SK-N-SH (cell line): ENCODE measurements around the gene SLC22A23. TPM values are rescaled to one million over a fixed set of nuclear protein-coding genes. Genes with fewer than 3 reads are reported as not detected.

Experiments used
- CTCF ChIA-PET: fragments of 300-600, 350-600 bp; formaldehyde crosslinking; extraction: SDS; loops from one replicate; lab custom pipeline; 2021; lab: Yijun Ruan, JAX
- POLR2A ChIA-PET: fragments of 350-600 bp; sonication (Branson Sonifier 250); formaldehyde crosslinking; extraction: SDS; loops from one replicate; lab custom pipeline; 2020; ENCODE audit warnings: antibody characterized with exemption, inconsistent platforms; lab: Yijun Ruan, JAX
- DNase-seq: peaks from one replicate; pipeline ENCODE4 v3.0.0; 2012
- H2AFZ ChIP-seq: fragments of 200-600 bp; sonication (generic); 2 replicates; pipeline ENCODE4 v1.8.1; 2016; ENCODE audit warnings: antibody characterized with exemption, mild to moderate bottlenecking, low read depth
- H3F3A ChIP-seq: fragments of 200-600 bp; sonication (generic); replicated peaks from 2 replicates; pipeline ENCODE3; 2016; ENCODE audit warnings: antibody characterized with exemption, mild to moderate bottlenecking; ENCODE audit not compliant: insufficient read depth
- H3K27ac ChIP-seq, 2 experiments: fragments of 200-500 bp in 1 of 2; fragments of 200-600 bp in 1 of 2; sonication (Bioruptor generic) in 1 of 2; sonication (generic), shearing (Covaris generic) in 1 of 2; 2 replicates each; pipeline versions ENCODE4 v1.5.1 to v1.6.1; 2014 to 2016; ENCODE audit warnings: low read depth in 2 of 2, inconsistent platforms in 1 of 2, low read length in 1 of 2, mild to moderate bottlenecking in 1 of 2, mixed read lengths in 1 of 2
- H3K27me3 ChIP-seq: fragments of 200-600 bp; sonication (generic), shearing (Covaris generic); 2 replicates; pipeline ENCODE4 v1.6.1; 2016; ENCODE audit warnings: mixed run types; ENCODE audit not compliant: insufficient read depth
- H3K36me3 ChIP-seq, 2 experiments: fragments of 200-500 bp in 1 of 2; fragments of 200-600 bp in 1 of 2; sonication (Bioruptor generic) in 1 of 2; sonication (generic) in 1 of 2; replicated peaks in 1 of 2; 2 replicates each; pipeline versions ENCODE3 to v1.5.1; 2014 to 2016; ENCODE audit warnings: low read length in 1 of 2, mild to moderate bottlenecking in 1 of 2; ENCODE audit not compliant: insufficient read depth in 2 of 2, control insufficient read depth in 1 of 2
- H3K4me1 ChIP-seq, 2 experiments: fragments of 200-500 bp in 1 of 2; fragments of 200-600 bp in 1 of 2; sonication (Bioruptor generic) in 1 of 2; sonication (generic), shearing (Covaris generic) in 1 of 2; 2 replicates each; pipeline versions ENCODE4 v1.5.1 to v1.6.1; 2014 to 2016; ENCODE audit warnings: low read depth in 1 of 2, low read length in 1 of 2, mixed run types in 1 of 2; ENCODE audit not compliant: insufficient read depth in 2 of 2, control insufficient read depth in 1 of 2
- H3K4me2 ChIP-seq: fragments of 200-600 bp; sonication (generic), shearing (Covaris generic); 2 replicates; pipeline ENCODE4 v1.6.1; 2017; ENCODE audit warnings: mixed run types
- H3K4me3 ChIP-seq, 2 experiments: fragments of 200-500 bp in 1 of 2; fragments of 200-600 bp in 1 of 2; sonication (Bioruptor generic) in 1 of 2; sonication (generic), shearing (Covaris generic) in 1 of 2; 2 replicates each; pipeline versions ENCODE4 v1.5.1 to v1.8.1; 2014 to 2016; ENCODE audit warnings: low read depth in 2 of 2, inconsistent platforms in 1 of 2, low read length in 1 of 2, mild to moderate bottlenecking in 1 of 2, mixed read lengths in 1 of 2, moderate library complexity in 1 of 2
- H3K79me2 ChIP-seq: fragments of 200-600 bp; sonication (generic); 2 replicates; pipeline ENCODE4 v1.8.1; 2017; ENCODE audit warnings: mild to moderate bottlenecking; ENCODE audit not compliant: insufficient read depth
- H3K9ac ChIP-seq: fragments of 200-600 bp; sonication (generic); 2 replicates; pipeline ENCODE4 v1.6.1; 2017; ENCODE audit warnings: mixed run types
- H3K9me2 ChIP-seq: fragments of 200-600 bp; sonication (generic); 2 replicates; pipeline ENCODE4 v1.6.1; 2017; ENCODE audit warnings: mixed run types
- H3K9me3 ChIP-seq: fragments of 200-600 bp; sonication (generic); 2 replicates; pipeline ENCODE4 v1.6.1; 2017; ENCODE audit warnings: mixed run types, mild to moderate bottlenecking, moderate library complexity
- H4K20me1 ChIP-seq: fragments of 200-600 bp; sonication (generic); 2 replicates; pipeline ENCODE4 v1.6.1; 2017; ENCODE audit warnings: mild to moderate bottlenecking, mixed run types; ENCODE audit not compliant: insufficient read depth
- FOSL2 ChIP-seq: IDR thresholded peaks from 2 replicates; pipeline ENCODE4 v1.4.0; 2012; ENCODE audit warnings: low read depth, mild to moderate bottlenecking, moderate library complexity, borderline replicate concordance
- FOXM1 ChIP-seq: IDR thresholded peaks from 2 replicates; pipeline ENCODE4 v1.4.0; 2012; ENCODE audit warnings: low read depth, mild to moderate bottlenecking
- GABPA ChIP-seq: IDR thresholded peaks from 2 replicates; pipeline ENCODE4 v1.4.0; 2012; ENCODE audit warnings: low read depth, mild to moderate bottlenecking
- JUND ChIP-seq: IDR thresholded peaks from 2 replicates; pipeline ENCODE4 v1.4.0; 2012
- MAX ChIP-seq: IDR thresholded peaks from 2 replicates; pipeline ENCODE4 v1.4.0; 2012; ENCODE audit warnings: low read depth
- POLR2AphosphoS5 ChIP-seq: IDR thresholded peaks from 2 replicates; pipeline ENCODE4 v1.6.1; 2012; ENCODE audit warnings: low read depth, low read length
- SMC3 ChIP-seq: IDR thresholded peaks from 2 replicates; pipeline ENCODE4 v1.6.1; 2012; ENCODE audit warnings: low read depth, low read length, improper control_type of control experiment
- USF1 ChIP-seq: IDR thresholded peaks from 2 replicates; pipeline ENCODE4 v1.4.0; 2012; ENCODE audit warnings: low read depth, borderline replicate concordance
- YY1 ChIP-seq: IDR thresholded peaks from 2 replicates; pipeline ENCODE4 v1.4.0; 2012; ENCODE audit warnings: low read depth, mild to moderate bottlenecking
- WGBS: methylation state at CpG from one replicate; pipeline ENCODE4 v1.1.6; 2017; ENCODE audit warnings: low lambda C conversion rate; 5-methylcytosine and 5-hydroxymethylcytosine counted together
- polyA plus RNA-seq, 3 experiments: library from polyadenylated mRNA; depleted of rRNA; stranded (reverse); fragments of >200 nt; gene quantifications; 2 replicates each; pipeline ENCODE4 v1.2.3, GENCODE V29; 2012

SLC22A23 gene
- polyA plus RNA-seq, 1 of the 3 experiments (the other 2 are of a cell fraction): not detected

- DNase-seq: no peak
- TF ChIP-seq SMC3: no peak
- Histone ChIP-seq H3K9me2 (no peaks in the 10 kb centered on the region), H3K27ac (no peak overlapping the region), H3K27me3 (peaks cover 48% of the 10 kb centered on the region; the same call in 1 of the 2 replicates), H3K36me3 (no peaks in the 10 kb centered on the region), H4K20me1 (no peaks in the 10 kb centered on the region), H3F3A (no peaks in the 10 kb centered on the region), H3K4me2 (no peak overlapping the region), H3K79me2 (no peaks in the 10 kb centered on the region), H2AFZ (no peak overlapping the region), H3K9ac (no peak overlapping the region), H3K9me3 (no peaks in the 10 kb centered on the region), H3K4me1 (no peaks in the 10 kb centered on the region), H3K4me3 (no peak overlapping the region)
- ChIA-PET CTCF (interaction anchor here (0.8 kb wide), 1 partner anchor 31 kb away, joined by 3 read pairs; no protein-coding TSS in a partner anchor), POLR2A (no interaction called here)
- WGBS: 33% methylated on average over 4 of the region's 4 CpGs
These were observed 10.7 kb downstream of the SLC22A23 start for GRCh38 chr6:3446184-3446583.

DNA sequence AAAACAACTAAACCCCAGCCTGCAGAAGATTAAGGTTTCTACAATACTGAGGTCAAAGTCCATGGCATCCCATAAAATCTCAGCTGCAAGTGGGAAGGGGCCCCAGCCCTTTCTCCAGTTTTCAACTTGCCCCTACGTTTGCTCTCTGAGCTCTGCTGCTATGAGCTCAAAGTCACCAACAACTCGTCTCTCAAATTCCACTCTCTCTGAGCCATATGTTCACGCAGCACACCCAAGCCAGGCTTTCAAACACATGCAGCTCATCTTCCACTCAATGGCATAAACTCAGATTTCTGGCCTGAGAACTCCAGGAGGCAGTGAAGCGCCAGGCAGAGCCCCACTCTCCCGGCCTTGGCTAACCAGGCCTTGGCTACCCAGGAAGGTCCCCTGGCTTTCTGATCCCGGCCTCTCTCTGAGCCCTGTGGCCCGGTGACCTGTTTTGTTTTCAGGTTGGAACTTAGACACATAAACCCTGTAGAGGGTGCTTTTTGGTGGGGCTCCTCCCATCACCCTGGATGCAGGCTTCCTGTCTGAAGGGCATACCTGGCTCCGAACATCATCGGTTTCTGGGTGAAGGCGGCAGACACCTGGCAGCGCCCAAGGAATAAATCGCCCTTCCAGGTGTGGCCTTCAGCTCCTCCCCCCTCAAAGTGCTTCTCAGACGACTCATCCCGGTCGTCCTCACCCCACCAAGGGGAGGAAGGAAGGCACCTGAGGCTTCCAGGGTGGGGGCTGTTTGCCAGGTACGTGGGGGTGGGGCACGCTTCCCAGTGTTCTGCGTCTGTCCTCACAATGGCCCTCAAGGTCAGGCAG, 12.4 kb downstream of the SLC22A23 start:
- Histone ChIP-seq H3K27ac (no peak overlapping the region), H3K36me3 (no peaks in the 10 kb centered on the region), H3K9ac (no peak overlapping the region), H3K9me2 (no peaks in the 10 kb centered on the region), H3K4me2 (no peak overlapping the region), H4K20me1 (no peaks in the 10 kb centered on the region), H3K27me3 (peaks cover 33% of the 10 kb centered on the region; the same call in 1 of the 2 replicates), H2AFZ (no peak overlapping the region), H3K4me1 (no peaks in the 10 kb centered on the region), H3K4me3 (no peak overlapping the region), H3K79me2 (no peaks in the 10 kb centered on the region), H3F3A (no peaks in the 10 kb centered on the region), H3K9me3 (no peaks in the 10 kb centered on the region)
- no peak for DNase-seq
- 40% methylated on average over 15 of the region's 18 CpGs for WGBS
- CTCF ChIA-PET: no interaction called here
- POLR2A ChIA-PET: no interaction called here
- TF ChIP-seq YY1 (no peak), POLR2AphosphoS5 (no peak), FOXM1 (no peak), FOSL2 (no peak)
- TF ChIP-seq, all 33 proteins: peak for 0

DNA sequence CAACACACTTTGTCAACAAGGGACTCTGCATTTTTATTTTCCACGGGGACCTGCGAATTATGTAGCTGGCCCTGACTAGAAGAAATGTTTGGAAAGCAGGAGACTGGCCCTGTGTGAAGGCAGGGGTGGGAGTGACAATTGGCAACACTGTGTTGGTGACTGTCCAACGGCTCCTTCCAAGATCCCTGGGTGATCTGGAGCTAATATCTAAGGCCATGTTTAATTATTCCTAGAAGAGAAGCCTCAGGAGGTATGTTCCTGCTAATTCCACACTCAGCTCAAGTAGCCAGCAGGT, 13.7 kb downstream of the SLC22A23 start:
- DNase-seq: no peak
- Histone ChIP-seq H4K20me1 (no peaks in the 10 kb centered on the region), H3K9ac (no peak overlapping the region), H3K9me3 (no peaks in the 10 kb centered on the region), H3K79me2 (no peaks in the 10 kb centered on the region), H3K27ac (no peak overlapping the region), H3K4me3 (no peak overlapping the region), H3K9me2 (no peaks in the 10 kb centered on the region), H3F3A (no peaks in the 10 kb centered on the region), H3K4me2 (no peak overlapping the region), H2AFZ (no peak overlapping the region), H3K36me3 (no peaks in the 10 kb centered on the region), H3K4me1 (no peaks in the 10 kb centered on the region; a peak in 1 of 4 replicates), H3K27me3 (peaks cover 33% of the 10 kb centered on the region; the same call in 1 of the 2 replicates)
- CTCF ChIA-PET: interaction anchor here (1.2 to 2.1 kb wide), 2 partner anchors 11 to 289 kb away, joined by 3 to 9 read pairs; no protein-coding TSS in a partner anchor
- TF ChIP-seq JUND (no peak), MAX (no peak), USF1 (no peak), GABPA (no peak)
- 35% methylated on average over 3 of the region's 3 CpGs for WGBS
- POLR2A ChIA-PET: no interaction called here
